Right atrium auricular region (tissue), 2 donors: ENCODE data around the gene SLC12A2. TPM values are rescaled to one million over a fixed set of nuclear protein-coding genes. Genes with fewer than 3 reads are reported as not detected.

Experiments
- DNase-seq: peaks from one replicate; pipeline ENCODE4 v3.0.0-alpha.2; 2019; ENCODE audit warnings: low spot score
- H3K27ac ChIP-seq, 2 donors: fragments of 200-600 bp; sonication (generic); 1 replicate in 1 of 2; 2 replicates in 1 of 2; pipeline ENCODE4 v1.5.1; 2016 to 2019
- H3K27me3 ChIP-seq, 2 donors: fragments of 200-600 bp; sonication (generic); one replicate each; pipeline versions ENCODE4 v1.5.1 to v1.6.0; 2017 to 2019
- H3K36me3 ChIP-seq: fragments of 200-600 bp; sonication (generic); one replicate; pipeline ENCODE4 v1.5.1; 2016
- H3K4me1 ChIP-seq, 2 donors: fragments of 200-600 bp; sonication (generic); one replicate each; pipeline versions ENCODE4 v1.5.1 to v1.6.0; 2017 to 2019
- H3K4me3 ChIP-seq, 2 donors: fragments of 200-600 bp; sonication (generic); 1 replicate in 1 of 2; 2 replicates in 1 of 2; pipeline ENCODE4 v1.5.1; 2017 to 2019; ENCODE audit warnings: mild to moderate bottlenecking in 1 of 2, moderate library complexity in 1 of 2
- H3K9me3 ChIP-seq, 2 donors: fragments of 200-600 bp; sonication (generic); one replicate each; pipeline ENCODE4 v1.5.1; 2019
- total RNA-seq, 2 donors: library from RNA; depleted of rRNA; stranded (reverse); fragments of >200 nt; gene quantifications; one replicate each; pipeline ENCODE4 v1.1.0, GENCODE V29; 2016
- TF ChIP-seq, protein P1 (sequence below), 2 donors: fragments of 200-600 bp; sonication (generic); IDR thresholded peaks; one replicate each; pipeline ENCODE4 v1.5.1; 2019; ENCODE audit warnings: antibody characterized with exemption in 2 of 2

SLC12A2 gene
- total RNA-seq, 2 donors from 2014 or later: 9.1 to 17.1 TPM

DNA sequence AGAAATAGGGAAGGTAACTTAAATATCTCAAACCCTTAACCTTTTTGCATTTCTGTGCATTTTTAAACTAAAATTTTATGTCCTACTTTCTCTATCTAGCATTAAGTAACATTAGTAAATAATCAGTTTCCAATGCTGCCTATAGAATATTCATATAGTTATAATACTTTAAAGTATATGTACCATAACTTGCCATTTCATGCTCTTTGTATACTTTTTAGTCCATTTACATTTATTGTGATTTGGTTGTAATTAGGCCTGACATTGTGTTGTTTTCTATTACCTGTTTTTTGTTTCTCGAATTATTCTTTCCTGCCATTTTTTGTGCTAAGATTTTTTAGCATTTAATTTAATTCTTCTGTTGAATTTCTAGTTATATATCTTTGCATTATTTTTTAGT, 13.7 kb downstream of the SLC12A2 start:
- Histone ChIP-seq H3K36me3 (no peaks in the 10 kb centered on the region), H3K9me3 (peaks cover 8 to 27% of the 10 kb centered on the region in 2 donors), H3K4me1 (peaks cover 0 to 8% of the 10 kb centered on the region in 2 donors), H3K4me3 (no peak overlapping the region), H3K27me3 (no peaks in the 10 kb centered on the region), H3K27ac (no peak overlapping the region)
- TF ChIP-seq, protein P1, sequence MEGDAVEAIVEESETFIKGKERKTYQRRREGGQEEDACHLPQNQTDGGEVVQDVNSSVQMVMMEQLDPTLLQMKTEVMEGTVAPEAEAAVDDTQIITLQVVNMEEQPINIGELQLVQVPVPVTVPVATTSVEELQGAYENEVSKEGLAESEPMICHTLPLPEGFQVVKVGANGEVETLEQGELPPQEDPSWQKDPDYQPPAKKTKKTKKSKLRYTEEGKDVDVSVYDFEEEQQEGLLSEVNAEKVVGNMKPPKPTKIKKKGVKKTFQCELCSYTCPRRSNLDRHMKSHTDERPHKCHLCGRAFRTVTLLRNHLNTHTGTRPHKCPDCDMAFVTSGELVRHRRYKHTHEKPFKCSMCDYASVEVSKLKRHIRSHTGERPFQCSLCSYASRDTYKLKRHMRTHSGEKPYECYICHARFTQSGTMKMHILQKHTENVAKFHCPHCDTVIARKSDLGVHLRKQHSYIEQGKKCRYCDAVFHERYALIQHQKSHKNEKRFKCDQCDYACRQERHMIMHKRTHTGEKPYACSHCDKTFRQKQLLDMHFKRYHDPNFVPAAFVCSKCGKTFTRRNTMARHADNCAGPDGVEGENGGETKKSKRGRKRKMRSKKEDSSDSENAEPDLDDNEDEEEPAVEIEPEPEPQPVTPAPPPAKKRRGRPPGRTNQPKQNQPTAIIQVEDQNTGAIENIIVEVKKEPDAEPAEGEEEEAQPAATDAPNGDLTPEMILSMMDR (IDR thresholded peaks at IDR 0.05): no peak
- no peak for DNase-seq

DNA sequence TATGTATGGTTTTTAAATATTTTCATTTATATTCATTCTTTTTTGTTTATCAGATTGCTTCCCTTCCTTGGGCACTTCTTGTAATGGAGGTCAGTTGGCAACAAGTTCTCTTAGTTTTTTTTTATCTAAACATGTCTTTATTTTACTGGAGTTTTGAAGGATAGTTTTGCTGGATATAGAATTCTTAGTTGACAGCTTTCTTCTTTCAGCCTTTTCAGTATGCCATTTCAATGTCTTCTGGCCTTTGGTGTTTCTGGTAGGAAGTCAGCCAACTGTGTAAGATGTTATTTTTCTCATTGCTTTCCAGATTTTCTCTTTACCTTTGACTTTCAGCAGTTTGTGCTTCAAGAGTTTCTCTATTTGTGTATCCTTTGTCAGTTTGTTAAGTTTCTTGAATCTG, 14.2 kb downstream of the SLC12A2 start:
- H3K4me1 ChIP-seq: peaks cover 0 to 8% of the 10 kb centered on the region in 2 donors
- TF ChIP-seq, protein P1 (IDR thresholded peaks at IDR 0.05): no peak
- peaks cover 8 to 27% of the 10 kb centered on the region in 2 donors for H3K9me3 ChIP-seq
- no peak overlapping the region for H3K27ac ChIP-seq
- H3K4me3 ChIP-seq: no peak overlapping the region
- no peaks in the 10 kb centered on the region for H3K27me3 ChIP-seq
- no peak for DNase-seq
- H3K36me3 ChIP-seq: no peaks in the 10 kb centered on the region

GRCh38 chr5:128099944-128100343, 16.4 kb downstream of the SLC12A2 start:
- no peak overlapping the region for H3K27ac ChIP-seq
- no peak for DNase-seq

GRCh38 chr5:128100860-128101557, 17.4 kb downstream of the SLC12A2 start:
- Histone ChIP-seq H3K27me3 (no peaks in the 10 kb centered on the region), H3K36me3 (no peaks in the 10 kb centered on the region), H3K4me1 (peaks cover 0 to 8% of the 10 kb centered on the region in 2 donors), H3K27ac (peak overlapping the region in 1 of 2 donors; percentile 19), H3K4me3 (no peak overlapping the region), H3K9me3 (peaks cover 8 to 27% of the 10 kb centered on the region in 2 donors)
- TF ChIP-seq, protein P1 (IDR thresholded peaks at IDR 0.05): no peak
- no peak for DNase-seq

More at GRCh38 chr5:128099944-128100343, 16.4 kb downstream of the SLC12A2 start:
- TF ChIP-seq, protein P1 (IDR thresholded peaks at IDR 0.05): no peak
- Histone ChIP-seq H3K9me3 (peaks cover 8 to 27% of the 10 kb centered on the region in 2 donors), H3K36me3 (no peaks in the 10 kb centered on the region), H3K4me3 (no peak overlapping the region), H3K27me3 (no peaks in the 10 kb centered on the region), H3K4me1 (peaks cover 0 to 8% of the 10 kb centered on the region in 2 donors)

GRCh38 chr5:128101676-128102075, 18.1 kb downstream of the SLC12A2 start:
- Histone ChIP-seq H3K4me3 (no peak overlapping the region), H3K36me3 (no peaks in the 10 kb centered on the region)
- TF ChIP-seq, protein P1 (IDR thresholded peaks at IDR 0.05): no peak

More at GRCh38 chr5:128101676-128102075, 18.1 kb downstream of the SLC12A2 start:
- DNase-seq: no peak
- peaks cover 0 to 8% of the 10 kb centered on the region in 2 donors for H3K4me1 ChIP-seq
- H3K27me3 ChIP-seq: no peaks in the 10 kb centered on the region
- peaks cover 8 to 23% of the 10 kb centered on the region in 2 donors for H3K9me3 ChIP-seq
- H3K27ac ChIP-seq: peak overlapping the region in 1 of 2 donors; percentile 19
